K562 (cell line): ENCODE data around the gene SUSD3. TPM values are rescaled to one million over a fixed set of nuclear protein-coding genes. Genes with fewer than 3 reads are reported as not detected.

Experiments used
- ATAC-seq: fragments of 200-7000 bp; cut with Tn5 transposase; 3 replicates; pipeline ENCODE4 v1.9.1; 2020; ENCODE audit warnings: moderate library complexity
- BruUV-seq: library from RNA; stranded (reverse); fragments of 400-500 nt; replicated peaks from 2 replicates; lab custom pipeline; 2021; lab: Mats Ljungman, UMichigan
- CTCF ChIA-PET: fragments of 300-600 bp; formaldehyde crosslinking; extraction: SDS; loops from one replicate; lab custom pipeline; 2021; ENCODE audit warnings: low intra/inter-chr PET ratio; lab: Yijun Ruan, JAX
- POLR2A ChIA-PET: fragments of 300-600, 350-650 bp; sonication (Branson Sonifier 250); formaldehyde crosslinking; extraction: SDS; loops from one replicate; lab custom pipeline; 2021; ENCODE audit warnings: antibody characterized with exemption, inconsistent platforms; lab: Yijun Ruan, JAX
- DNase-seq, 4 experiments: peaks; one replicate each; pipeline versions ENCODE4 v3.0.0 to v3.0.0-alpha.2; 2011 to 2018; ENCODE audit warnings: low spot score in 3 of 4, mixed read lengths in 3 of 4; ENCODE audit errors: extremely low read depth in 1 of 4
- FAIRE-seq: peaks from 2 replicates; lab custom pipeline; 2011; peaks lifted over from hg19 to GRCh38; lab: Jason Lieb, UNC
- H2AFZ ChIP-seq: 2 replicates; pipeline ENCODE4 v1.6.0; 2011; ENCODE audit warnings: low read depth, low read length, control low read depth, inconsistent platforms
- H3K27ac ChIP-seq: fragments of 200-600 bp; 3 replicates; pipeline ENCODE4 v1.8.0; 2011; ENCODE audit warnings: low read depth, mild to moderate bottlenecking, control low read depth, inconsistent platforms, low read length, moderate library complexity, mixed read lengths; ENCODE audit errors: extremely low read depth
- H3K27me3 ChIP-seq, 2 experiments: fragments of 300-600 bp in 1 of 2; 2 replicates in 1 of 2; 3 replicates in 1 of 2; pipeline versions ENCODE4 v1.6.0 to v1.8.0; 2011; ENCODE audit warnings: inconsistent platforms in 2 of 2, low read length in 2 of 2, mild to moderate bottlenecking in 1 of 2, mixed read lengths in 1 of 2, moderate library complexity in 1 of 2; ENCODE audit not compliant: control insufficient read depth in 2 of 2, insufficient read depth in 2 of 2
- H3K36me3 ChIP-seq: fragments of 300-600 bp; 3 replicates; pipeline ENCODE4 v1.8.0; 2011; ENCODE audit warnings: mild to moderate bottlenecking, low read length, inconsistent platforms; ENCODE audit not compliant: control insufficient read depth, insufficient read depth
- H3K4me1 ChIP-seq, 2 experiments: fragments of 200-600 bp in 1 of 2; replicated peaks in 1 of 2; 2 replicates in 1 of 2; 3 replicates in 1 of 2; pipeline versions ENCODE4 v1.5.1 to v1.8.0; 2011; ENCODE audit warnings: inconsistent platforms in 2 of 2, low read length in 2 of 2, mild to moderate bottlenecking in 1 of 2, mixed read lengths in 1 of 2, moderate library complexity in 1 of 2; ENCODE audit not compliant: control insufficient read depth in 2 of 2, insufficient read depth in 2 of 2
- H3K4me2 ChIP-seq: 2 replicates; pipeline ENCODE4 v1.6.1; 2011; ENCODE audit warnings: low read length, control low read depth, inconsistent platforms, mixed read lengths; ENCODE audit not compliant: insufficient read depth
- H3K4me3 ChIP-seq: fragments of 200-600 bp; sonication (generic), shearing (Covaris generic); 2 replicates; pipeline ENCODE4 v1.5.1; 2016; ENCODE audit warnings: control low read depth, inconsistent platforms
- H3K79me2 ChIP-seq: fragments of 200-600 bp; 3 replicates; pipeline ENCODE4 v1.8.0; 2011; ENCODE audit warnings: low read length, inconsistent platforms; ENCODE audit not compliant: control insufficient read depth, insufficient read depth
- H3K9ac ChIP-seq, 2 experiments: 2 replicates each; pipeline versions ENCODE4 v1.6.0 to v1.6.1; 2011; ENCODE audit warnings: low read depth in 2 of 2, low read length in 2 of 2, control low read depth in 1 of 2, inconsistent platforms in 1 of 2, mild to moderate bottlenecking in 1 of 2, mixed read lengths in 1 of 2; ENCODE audit not compliant: insufficient read depth in 1 of 2
- H3K9me1 ChIP-seq: one replicate; pipeline ENCODE4 v1.6.0; 2011; ENCODE audit warnings: inconsistent platforms, mild to moderate bottlenecking, low read length, moderate library complexity; ENCODE audit not compliant: control insufficient read depth, insufficient read depth
- H3K9me3 ChIP-seq: replicated peaks from 2 replicates; pipeline ENCODE4 v1.5.1; 2011; ENCODE audit warnings: low read depth, low read length, inconsistent platforms; ENCODE audit not compliant: control insufficient read depth, insufficient read depth
- H4K20me1 ChIP-seq: replicated peaks from 2 replicates; pipeline ENCODE4 v1.6.1; 2011; ENCODE audit warnings: low read length, inconsistent platforms, mixed read lengths; ENCODE audit not compliant: control insufficient read depth, insufficient read depth
- CUX1 ChIP-seq: fragments of 200-800 bp; sonication (Bioruptor generic); IDR thresholded peaks from 2 replicates; pipeline ENCODE4 v1.6.1; 2016; ENCODE audit warnings: missing genetic modification characterization, missing compliant biosample characterization
- HNRNPUL1 ChIP-seq: fragments of 200-400 bp; formaldehyde crosslinking; IDR thresholded peaks from 2 replicates; pipeline ENCODE4 v1.6.1; 2017; ENCODE audit warnings: low read length
- MAFK ChIP-seq: IDR thresholded peaks from 2 replicates; pipeline ENCODE4 v1.6.1; 2011; ENCODE audit warnings: low read length, improper control_type of control experiment
- RBM22 ChIP-seq: fragments of 200-400 bp; formaldehyde crosslinking; IDR thresholded peaks from 2 replicates; pipeline ENCODE4 v1.6.1; 2018; ENCODE audit warnings: low read length, low read depth; ENCODE audit not compliant: poor library complexity, severe bottlenecking
- RUNX1 ChIP-seq: sonication (generic); IDR thresholded peaks from 2 replicates; pipeline ENCODE4 v1.6.1; 2016; ENCODE audit warnings: antibody characterized with exemption, low read depth
- SP1 ChIP-seq: sonication (generic); formaldehyde crosslinking; IDR thresholded peaks from 2 replicates; pipeline ENCODE4 v1.8.1; 2022; ENCODE audit warnings: mild to moderate bottlenecking, missing genetic modification reagents
- TCF15 ChIP-seq: fragments of 250-450 bp; sonication (Bioruptor Pico); IDR thresholded peaks from 2 replicates; pipeline ENCODE4 v1.8.0; 2022; ENCODE audit warnings: moderate library complexity, mild to moderate bottlenecking, inconsistent platforms
- TEAD1 ChIP-seq, 2 experiments: fragments of 450-650 bp in 1 of 2; sonication (generic) in 1 of 2; formaldehyde crosslinking; IDR thresholded peaks; 2 replicates each; pipeline versions ENCODE4 v1.4.0 to v1.8.0; 2020 to 2022; ENCODE audit warnings: mild to moderate bottlenecking in 2 of 2, missing genetic modification reagents in 1 of 2
- ZBTB43 ChIP-seq: sonication (generic); formaldehyde crosslinking; IDR thresholded peaks from 2 replicates; pipeline ENCODE4 v1.8.0; 2023; ENCODE audit warnings: mild to moderate bottlenecking, missing genetic modification reagents
- ZNF655 ChIP-seq: fragments of 250-450 bp; sonication (Bioruptor Pico); IDR thresholded peaks from 2 replicates; pipeline ENCODE4 v1.5.0; 2021
- ZNF695 ChIP-seq: fragments of 450-650 bp; formaldehyde crosslinking; IDR thresholded peaks from 2 replicates; pipeline ENCODE4 v1.4.0; 2020; ENCODE audit warnings: mild to moderate bottlenecking, moderate library complexity
- WGBS: fragments of 100-300 bp; shearing (Covaris generic); methylation state at CpG from one replicate; pipeline ENCODE4 v1.1.6; 2016; ENCODE audit warnings: low coverage, mixed read lengths; ENCODE audit not compliant: insufficient coverage; ENCODE audit errors: missing lambda C conversion rate; 5-methylcytosine and 5-hydroxymethylcytosine counted together
- in situ Hi-C: fragments of 300-500 bp; cut with MboI; formaldehyde crosslinking; loops from 4 replicates; pipeline ENCODE4 v1.15.0; 2018; ENCODE audit warnings: inconsistent platforms, mixed read lengths
- intact Hi-C: fragments of 100-400 bp; cut with micrococcal nuclease; formaldehyde crosslinking; loops from 2 replicates; pipeline ENCODE4 v1.14.2; 2022
- polyA plus RNA-seq, 8 experiments: library from polyadenylated mRNA; depleted of rRNA in 4 of 8; stranded (reverse) in 5 of 8; unstranded in 3 of 8; fragments of >200 nt; fragmentation: Nextera tagmentation in 2 of 8; fragmentation: Illumina TruSeq in 1 of 8; extraction: Ambion mirVana in 2 of 8; extraction: Trizol in 1 of 8; gene quantifications; 2 replicates each; pipeline versions ENCODE4 v1.2.1 to v1.2.3, GENCODE V29; 2011 to 2014; ENCODE audit warnings: inconsistent platforms in 1 of 8, missing spikeins in 1 of 8
- total RNA-seq, 7 experiments: library from RNA; depleted of rRNA in 6 of 7; stranded (reverse); fragments of >200 nt in 6 of 7; fragmentation: Illumina TruSeq in 2 of 7; extraction: Trizol in 2 of 7; gene quantifications; 2 replicates each; pipeline versions ENCODE4 v1.2.1 to v1.2.3, GENCODE V29; 2011 to 2021; ENCODE audit warnings: low replicate concordance in 1 of 7

The SUSD3 gene
- total and polyA plus RNA-seq, 9 of the 15 experiments (the other 6 are each of a cell fraction or from before 2014, with no cell fraction given), result 1.3 to 21.7 (median 11.4) TPM

GRCh38 chr9:93121316-93122241 is 63.1 kb downstream of the SUSD3 start:
- Histone ChIP-seq H3K9me1 (no peaks in the 10 kb centered on the region), H3K4me3 (no peak overlapping the region), H2AFZ (no peak overlapping the region), H4K20me1 (no peaks in the 10 kb centered on the region), H3K9me3 (no peaks in the 10 kb centered on the region), H3K9ac (no peak overlapping the region), H3K36me3 (no peaks in the 10 kb centered on the region), H3K27ac (no peak overlapping the region), H3K27me3 (no peaks in the 10 kb centered on the region), H3K79me2 (no peaks in the 10 kb centered on the region), H3K4me2 (no peak overlapping the region), H3K4me1 (peaks cover 17 to 40% of the 10 kb centered on the region in 2 experiments)
- CTCF ChIA-PET, result no interaction called here
- FAIRE-seq, result no peak
- BruUV-seq, result no TSS peak
- POLR2A ChIA-PET, result interaction anchor here (1.8 kb wide), 1 partner anchor 16 kb away, joined by 3 read pairs; no protein-coding TSS in a partner anchor
- in situ Hi-C loops, result no loop called here
- intact Hi-C loops, result no loop called here
- no peak for ATAC-seq
- WGBS, result 78% methylated on average over 20 of the region's 20 CpGs
- no peak for DNase-seq
- no peak for TF ChIP-seq ZBTB43 (CRISPR knock-in tag)
- TF ChIP-seq RUNX1, result no peak
- no peak for TF ChIP-seq TEAD1 (CRISPR knock-in tag; IDR thresholded peaks at IDR 0.05)
- no peak for TF ChIP-seq RBM22
- no peak for TF ChIP-seq ZNF655 (CRISPR knock-in tag)
- TF ChIP-seq MAFK, result no peak
- TF ChIP-seq SP1, result no peak
- no peak for TF ChIP-seq HNRNPUL1
- no peak for TF ChIP-seq TCF15 (CRISPR knock-in tag)
- TF ChIP-seq CUX1, result no peak
- no peak for TF ChIP-seq ZNF695 (CRISPR knock-in tag)
